Thyroid gland (tissue), 4 donors: ENCODE data around the gene MB21D2. TPM values are rescaled to one million over a fixed set of nuclear protein-coding genes. Genes with fewer than 3 reads are reported as not detected.

Source experiments
- DNase-seq, 2 donors: peaks; one replicate each; pipeline ENCODE4 v3.0.0-alpha.2; 2019
- H3K27ac ChIP-seq, 3 donors: fragments of 200-600 bp; sonication (generic); 1 replicate in 2 of 3; 2 replicates in 1 of 3; pipeline ENCODE4 v1.5.1; 2016 to 2019; ENCODE audit warnings: mild to moderate bottlenecking in 1 of 3, moderate library complexity in 1 of 3
- H3K27me3 ChIP-seq: fragments of 200-600 bp; sonication (generic); one replicate; pipeline ENCODE4 v1.5.1; 2019
- H3K36me3 ChIP-seq, 2 donors: fragments of 200-600 bp; sonication (generic); one replicate each; pipeline ENCODE4 v1.5.1; 2016 to 2019
- H3K4me1 ChIP-seq, 2 donors: fragments of 200-600 bp; sonication (generic); one replicate each; pipeline ENCODE4 v1.5.1; 2017 to 2019
- H3K4me3 ChIP-seq, 3 donors: fragments of 200-600 bp; sonication (generic); replicated peaks in 1 of 3; 1 replicate in 2 of 3; 2 replicates in 1 of 3; pipeline ENCODE4 v1.5.1; 2016; ENCODE audit warnings: mild to moderate bottlenecking in 1 of 3
- H3K9me3 ChIP-seq: fragments of 200-600 bp; sonication (generic); one replicate; pipeline ENCODE4 v1.5.1; 2017
- POLR2A ChIP-seq, 2 donors: fragments of 450-650 bp; IDR thresholded peaks; one replicate each; pipeline ENCODE4 v1.6.1; 2017; ENCODE audit warnings: antibody characterized with exemption in 2 of 2, mild to moderate bottlenecking in 2 of 2, moderate library complexity in 1 of 2
- WGBS, 2 donors: methylation state at CpG; one replicate each; pipeline ENCODE4 v1.1.5; 2017; 5-methylcytosine and 5-hydroxymethylcytosine counted together
- intact Hi-C: fragments of 100-400 bp; cut with DNase I; formaldehyde crosslinking; loops from one replicate; pipeline ENCODE4 v1.15.1; 2023
- total RNA-seq, 4 donors: library from RNA; depleted of rRNA; stranded (reverse); fragments of >200 nt; gene quantifications; one replicate each; pipeline ENCODE4 v1.2.3, GENCODE V29; 2016
- TF ChIP-seq, protein P1 (sequence below), 6 experiments: fragments of 200-600 bp in 3 of 6; fragments of 450-650 bp in 3 of 6; sonication (generic) in 3 of 6; IDR thresholded peaks; one replicate each; pipeline ENCODE4 v1.5.1; 2016 to 2019; ENCODE audit warnings: antibody characterized with exemption in 6 of 6, mild to moderate bottlenecking in 2 of 6, inconsistent platforms in 1 of 6, moderate library complexity in 1 of 6

The MB21D2 gene
- total RNA-seq, 4 donors from 2014 or later = 3.4 to 5.2 (median 3.9) TPM

DNA sequence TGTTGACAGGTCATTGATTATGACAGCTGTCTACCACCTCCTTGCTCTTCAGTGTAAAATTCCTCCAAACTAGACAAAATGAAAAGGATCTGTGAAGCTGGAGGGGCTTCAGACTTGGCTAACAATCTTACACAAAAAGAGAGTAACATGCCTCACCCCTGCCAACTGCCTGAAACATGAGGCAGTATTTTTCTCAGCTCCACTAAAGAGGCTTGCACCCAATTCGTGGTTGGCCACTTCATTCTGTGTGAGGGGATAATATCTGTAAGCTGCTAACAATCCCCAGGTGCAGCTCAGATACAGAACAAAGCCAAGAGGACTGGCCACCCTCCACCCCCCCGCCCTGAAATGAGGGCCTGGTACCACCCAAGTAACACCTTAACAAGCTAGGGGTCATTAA lies 2.8 kb downstream of the MB21D2 start:
- Histone ChIP-seq H3K27ac (no peak overlapping the region), H3K36me3 (no peaks in the 10 kb centered on the region), H3K4me1 (peaks cover 0 to 6% of the 10 kb centered on the region in 2 donors), H3K4me3 (no peak overlapping the region), H3K27me3 (no peaks in the 10 kb centered on the region), H3K9me3 (no peaks in the 10 kb centered on the region)
- WGBS, 2 donors = 49 to 69% methylated on average over 2 of the region's 2 CpGs
- DNase-seq = no peak
- intact Hi-C loops = loop anchor here (10.0 kb wide), 1 partner anchor 100 kb away; no protein-coding TSS in a partner anchor
- TF ChIP-seq, protein P1, sequence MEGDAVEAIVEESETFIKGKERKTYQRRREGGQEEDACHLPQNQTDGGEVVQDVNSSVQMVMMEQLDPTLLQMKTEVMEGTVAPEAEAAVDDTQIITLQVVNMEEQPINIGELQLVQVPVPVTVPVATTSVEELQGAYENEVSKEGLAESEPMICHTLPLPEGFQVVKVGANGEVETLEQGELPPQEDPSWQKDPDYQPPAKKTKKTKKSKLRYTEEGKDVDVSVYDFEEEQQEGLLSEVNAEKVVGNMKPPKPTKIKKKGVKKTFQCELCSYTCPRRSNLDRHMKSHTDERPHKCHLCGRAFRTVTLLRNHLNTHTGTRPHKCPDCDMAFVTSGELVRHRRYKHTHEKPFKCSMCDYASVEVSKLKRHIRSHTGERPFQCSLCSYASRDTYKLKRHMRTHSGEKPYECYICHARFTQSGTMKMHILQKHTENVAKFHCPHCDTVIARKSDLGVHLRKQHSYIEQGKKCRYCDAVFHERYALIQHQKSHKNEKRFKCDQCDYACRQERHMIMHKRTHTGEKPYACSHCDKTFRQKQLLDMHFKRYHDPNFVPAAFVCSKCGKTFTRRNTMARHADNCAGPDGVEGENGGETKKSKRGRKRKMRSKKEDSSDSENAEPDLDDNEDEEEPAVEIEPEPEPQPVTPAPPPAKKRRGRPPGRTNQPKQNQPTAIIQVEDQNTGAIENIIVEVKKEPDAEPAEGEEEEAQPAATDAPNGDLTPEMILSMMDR (IDR thresholded peaks at IDR 0.05) = no peak
- TF ChIP-seq POLR2A (IDR thresholded peaks at IDR 0.05) = no peak

DNA sequence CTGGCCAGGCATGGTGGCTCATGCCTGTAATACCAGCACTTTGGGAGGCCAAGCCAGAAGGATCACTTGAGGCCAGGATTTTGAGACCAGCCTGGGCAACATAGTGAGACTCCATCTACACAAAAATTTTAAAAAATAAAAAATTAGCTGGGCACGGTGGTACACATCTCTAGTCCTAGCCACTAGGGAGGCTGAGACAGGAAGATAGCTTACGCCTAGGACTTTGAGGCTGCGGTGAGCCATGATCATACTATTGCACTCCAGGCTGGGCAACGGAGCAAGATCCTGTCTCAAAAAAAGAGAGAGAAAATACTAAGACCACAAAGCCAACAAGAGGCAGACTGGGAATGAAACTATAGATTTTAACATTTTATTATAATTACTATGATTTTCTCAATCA lies 4.1 kb downstream of the MB21D2 start:
- Histone ChIP-seq H3K4me1 (peaks cover 0 to 6% of the 10 kb centered on the region in 2 donors), H3K4me3 (no peak overlapping the region), H3K27ac (no peak overlapping the region), H3K9me3 (no peaks in the 10 kb centered on the region), H3K27me3 (no peaks in the 10 kb centered on the region), H3K36me3 (no peaks in the 10 kb centered on the region)
- DNase-seq = no peak
- WGBS, 2 donors = 91 to 97% methylated on average over 4 of the region's 4 CpGs
- intact Hi-C loops = loop anchor here (10.0 kb wide), 1 partner anchor 99 kb away; no protein-coding TSS in a partner anchor
- no peak for TF ChIP-seq POLR2A (IDR thresholded peaks at IDR 0.05)
- TF ChIP-seq, protein P1 (IDR thresholded peaks at IDR 0.05) = no peak

DNA sequence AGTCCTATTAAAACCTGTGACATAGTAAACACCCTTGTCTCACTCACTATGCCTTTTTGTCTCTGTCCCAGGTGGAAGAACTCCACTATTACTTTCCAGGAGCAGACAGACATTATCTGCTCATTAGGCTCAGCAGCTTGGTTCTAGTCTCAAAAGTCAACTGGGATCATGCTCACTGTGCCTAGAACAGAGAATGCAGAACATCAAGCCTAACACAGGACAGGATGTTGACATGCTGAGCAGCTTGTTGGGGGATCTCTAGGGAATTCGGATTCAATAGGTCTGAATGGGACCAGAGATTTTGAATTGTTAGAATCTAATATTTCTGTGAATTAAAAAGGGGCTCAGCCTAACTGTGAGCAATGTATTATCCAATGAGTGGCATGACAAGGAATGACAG lies 6.4 kb downstream of the MB21D2 start:
- Histone ChIP-seq H3K27ac (no peak overlapping the region), H3K27me3 (no peaks in the 10 kb centered on the region), H3K36me3 (no peaks in the 10 kb centered on the region), H3K9me3 (no peaks in the 10 kb centered on the region), H3K4me3 (no peak overlapping the region), H3K4me1 (peaks cover 0 to 6% of the 10 kb centered on the region in 2 donors)
- WGBS, 2 donors = 93 to 94% methylated on average over 1 of the region's 1 CpG
- TF ChIP-seq POLR2A (IDR thresholded peaks at IDR 0.05) = no peak
- TF ChIP-seq, protein P1 (IDR thresholded peaks at IDR 0.05) = no peak
- DNase-seq = no peak
- intact Hi-C loops = loop anchor here (10.0 kb wide), 1 partner anchor 96 kb away; no protein-coding TSS in a partner anchor

DNA sequence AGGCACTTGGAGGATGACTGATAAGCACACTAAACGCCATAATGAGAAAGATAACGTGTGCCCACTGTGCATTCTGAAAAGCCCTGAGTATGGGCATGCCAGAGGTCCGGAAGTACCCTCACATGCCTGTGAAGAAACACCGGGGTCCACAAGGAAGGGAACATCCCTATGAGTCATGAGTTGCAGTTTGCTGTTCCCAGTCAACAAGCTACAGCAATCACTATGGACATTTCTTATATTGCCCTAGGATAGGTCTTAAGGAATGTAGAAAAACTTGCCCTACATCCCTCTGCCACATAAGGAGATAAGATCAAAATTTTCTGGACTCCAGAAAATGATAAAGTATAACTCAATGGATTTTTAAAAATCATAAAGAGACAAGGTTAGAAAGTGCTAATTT lies 9.9 kb downstream of the MB21D2 start:
- no peak for TF ChIP-seq POLR2A (IDR thresholded peaks at IDR 0.05)
- TF ChIP-seq, protein P1 (IDR thresholded peaks at IDR 0.05) = no peak
- no peaks in the 10 kb centered on the region for H3K36me3 ChIP-seq

DNA sequence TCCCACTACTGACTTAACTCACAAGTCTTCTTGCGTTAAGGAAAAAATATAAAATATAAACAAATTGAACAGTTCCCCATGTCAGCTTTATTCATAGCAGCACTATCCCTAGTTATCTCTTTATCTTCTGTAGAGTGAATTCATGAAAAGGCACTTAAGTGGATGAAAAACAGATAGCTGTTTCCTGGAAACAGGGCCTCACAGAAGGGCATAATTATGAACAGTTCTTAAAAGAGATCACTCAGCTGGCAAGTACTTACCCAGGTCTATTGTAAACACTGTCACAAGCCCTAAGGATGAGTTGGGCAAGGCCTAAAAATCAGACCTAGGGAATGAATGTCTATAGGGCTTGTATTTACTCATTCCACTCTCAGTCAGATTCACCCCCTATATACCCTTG lies 10.7 kb downstream of the MB21D2 start:
- DNase-seq = no peak
- Histone ChIP-seq H3K4me1 (no peaks in the 10 kb centered on the region), H3K36me3 (no peaks in the 10 kb centered on the region), H3K9me3 (no peaks in the 10 kb centered on the region), H3K27ac (no peak overlapping the region), H3K4me3 (no peak overlapping the region), H3K27me3 (no peaks in the 10 kb centered on the region)
- TF ChIP-seq POLR2A (IDR thresholded peaks at IDR 0.05) = no peak
- TF ChIP-seq, protein P1 (IDR thresholded peaks at IDR 0.05) = no peak
- intact Hi-C loops = no loop called here
- 66 to 71% methylated on average over 1 of the region's 1 CpG for WGBS, 2 donors

More for the DNA sequence above, 9.9 kb downstream of the MB21D2 start:
- no peak overlapping the region for H3K4me3 ChIP-seq
- no peak for DNase-seq
- intact Hi-C loops = no loop called here
- H3K4me1 ChIP-seq = no peaks in the 10 kb centered on the region
- WGBS, 2 donors = 66 to 80% methylated on average over 4 of the region's 4 CpGs
- H3K27me3 ChIP-seq = no peaks in the 10 kb centered on the region
- no peak overlapping the region for H3K27ac ChIP-seq
- no peaks in the 10 kb centered on the region for H3K9me3 ChIP-seq
